HG02973 (cell line): Measurements from ENCODE around the gene CNOT10.

Source experiments
- ATAC-seq: cut with Tn5 transposase; IDR thresholded peaks from one replicate; pipeline ENCODE4 v1.9.1; 2021; ENCODE audit warnings: moderate library complexity; ENCODE audit not compliant: unreplicated experiment

CNOT10 gene

DNA sequence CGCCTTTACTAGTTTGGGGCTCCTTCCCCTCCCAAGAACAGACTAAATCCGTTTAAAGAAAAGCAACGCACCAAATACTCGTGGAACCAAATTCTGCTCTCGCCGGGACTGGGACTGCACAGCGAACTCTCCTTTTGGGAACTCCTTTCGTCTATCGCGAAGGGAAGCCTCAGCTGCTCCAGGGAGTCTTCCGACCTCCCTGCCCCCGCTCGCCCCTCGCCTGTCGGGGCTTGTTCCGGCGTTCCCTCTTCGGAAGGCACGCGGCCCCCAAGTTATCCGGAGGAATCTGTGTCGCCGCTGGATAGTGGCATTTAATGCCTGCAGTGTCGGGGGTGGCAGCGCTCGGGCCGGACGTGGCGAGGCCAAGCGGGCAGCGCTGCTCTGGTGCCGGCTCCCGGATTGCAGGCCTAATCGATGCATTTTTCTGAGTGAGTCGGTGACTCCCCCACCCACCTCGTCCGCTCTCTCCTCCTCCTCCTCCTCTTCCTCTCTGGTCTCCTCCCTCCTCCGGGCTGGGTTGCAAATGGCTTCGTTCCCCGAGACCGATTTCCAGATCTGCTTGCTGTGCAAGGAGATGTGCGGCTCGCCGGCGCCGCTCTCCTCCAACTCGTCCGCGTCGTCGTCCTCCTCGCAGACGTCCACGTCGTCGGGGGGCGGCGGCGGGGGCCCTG lies 132.7 kb downstream of the CNOT10 start, which contains the start of gene TRIM71:
TSS of gene TRIM71 (plus strand) at position 440 of the 671 bp plus-strand sequence. CDS start at position 524, 84 bp downstream.
- ATAC-seq = no peak

- no peak for ATAC-seq
These were observed 133.4 kb downstream of the CNOT10 start for GRCh38 chr3:32818229-32818969.

DNA sequence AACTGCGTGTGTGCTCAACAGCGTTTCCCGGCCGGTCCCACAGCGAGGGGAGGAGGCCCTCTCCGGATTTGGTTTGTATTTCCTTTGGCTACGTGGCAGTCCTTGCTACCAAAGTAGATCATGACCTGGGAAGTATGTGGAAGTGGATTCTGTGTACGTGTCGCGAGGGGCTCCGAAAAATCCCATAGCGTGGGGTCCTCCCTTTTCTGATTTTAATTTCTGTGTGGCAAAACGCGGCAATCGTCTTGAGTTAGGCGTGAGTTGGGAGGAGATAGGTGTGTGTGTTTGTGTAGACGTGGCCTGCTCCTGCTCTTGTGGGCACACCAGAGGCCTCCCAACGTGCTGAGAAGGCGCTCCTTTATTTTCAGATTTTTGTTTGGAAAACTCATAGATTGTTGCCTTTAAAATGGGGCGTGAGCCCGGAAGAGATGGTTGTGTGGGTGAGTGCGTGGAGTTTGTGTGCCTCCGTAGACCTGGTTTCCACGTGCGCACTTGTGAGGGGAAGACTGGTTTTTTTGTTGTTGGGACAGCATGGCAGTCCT lies 134.1 kb downstream of the CNOT10 start:
- ATAC-seq = no peak

DNA sequence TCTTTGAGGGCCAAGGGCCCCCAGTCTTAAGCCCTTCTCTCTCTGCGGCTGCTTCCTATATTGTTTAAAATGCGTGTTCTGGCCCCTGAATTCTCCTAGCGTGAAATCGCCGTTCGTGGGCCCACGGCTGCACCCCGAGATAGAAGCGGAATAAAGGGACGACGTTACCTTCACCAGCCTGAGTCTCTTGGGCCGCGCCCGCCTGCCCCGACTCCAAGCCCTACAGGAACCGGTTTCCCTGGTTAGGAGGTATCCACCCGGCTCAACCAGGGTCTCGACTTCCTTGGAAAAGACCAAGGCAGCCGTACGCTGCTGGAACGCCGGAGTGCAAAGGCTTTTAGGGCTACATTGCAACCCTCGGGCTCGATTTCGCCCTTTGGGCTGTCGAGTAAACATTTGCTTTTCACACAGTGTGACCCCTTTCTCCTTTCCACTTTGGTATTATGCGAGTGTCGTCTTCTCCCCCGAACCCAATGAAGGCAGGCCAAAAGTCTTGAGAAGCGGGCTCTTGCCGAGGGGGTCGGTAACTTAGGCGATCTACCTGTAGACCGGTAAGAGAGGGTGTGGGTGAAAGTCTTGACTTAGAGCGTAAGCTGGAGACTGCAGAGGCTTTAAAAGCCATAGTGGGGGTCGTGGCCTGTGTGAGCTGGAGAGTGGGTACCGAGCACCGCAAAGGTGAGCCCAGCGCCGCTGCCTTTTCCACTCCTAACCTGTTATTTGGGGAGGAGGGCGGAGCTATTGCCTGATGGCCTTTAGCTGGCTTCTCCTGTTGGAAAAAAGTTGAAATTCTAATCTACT lies 134.8 kb downstream of the CNOT10 start:
- ATAC-seq = no peak

DNA sequence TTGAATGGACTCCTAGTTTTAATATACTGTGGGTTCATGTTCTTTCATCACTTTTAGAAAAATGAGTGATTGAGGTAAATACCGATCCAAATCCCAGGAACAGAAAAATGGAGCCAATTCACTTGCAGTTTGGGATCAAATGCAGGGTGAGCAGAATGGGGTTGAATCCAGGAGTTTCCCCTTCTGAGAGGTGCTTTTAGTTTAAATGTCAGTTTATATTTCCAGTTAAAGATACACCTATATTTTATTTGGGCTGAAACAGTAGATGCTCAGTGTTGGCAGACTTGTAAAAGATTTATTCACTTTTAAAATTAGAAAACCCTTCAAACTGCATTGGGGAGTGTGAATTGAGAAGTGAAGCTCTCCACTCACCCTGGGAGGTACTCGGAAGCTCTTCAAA lies 135.4 kb downstream of the CNOT10 start:
- no peak for ATAC-seq

- no peak for ATAC-seq
These were observed 136.1 kb downstream of the CNOT10 start for GRCh38 chr3:32820971-32821685.

DNA sequence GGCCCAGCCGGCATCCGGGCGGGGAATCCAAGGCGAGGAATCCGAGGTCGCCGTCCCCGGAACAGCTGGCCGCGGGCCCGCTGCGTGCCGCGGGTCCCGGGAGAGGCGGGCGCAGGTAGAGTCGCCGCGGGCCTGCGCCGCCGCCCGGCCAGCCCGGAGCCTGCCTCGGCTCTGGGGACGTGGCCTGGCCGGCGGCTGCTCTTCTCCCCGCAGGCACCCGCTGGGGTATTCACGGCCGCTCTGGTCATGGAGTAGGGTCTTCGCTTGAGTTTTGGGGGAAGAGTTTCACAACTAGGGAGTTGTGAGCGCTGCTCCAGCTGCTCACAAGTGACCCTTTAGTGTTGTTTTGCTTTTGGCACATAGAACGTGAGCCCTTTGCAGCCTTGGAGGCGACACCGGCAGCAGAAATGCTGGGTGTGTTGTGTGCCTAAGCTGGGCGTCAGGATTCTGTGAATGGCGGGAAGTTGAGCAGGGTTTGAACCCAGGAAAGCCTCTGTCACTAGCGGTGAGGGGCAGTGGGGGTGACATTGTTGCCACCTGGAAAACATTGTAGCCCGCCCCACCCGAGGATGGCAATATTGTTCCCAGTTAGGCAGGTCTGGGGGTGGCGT lies 136.8 kb downstream of the CNOT10 start:
- ATAC-seq = no peak

- no peak for ATAC-seq
These were observed 137.9 kb downstream of the CNOT10 start for GRCh38 chr3:32822609-32823498.
